GM12801 (cell line): ENCODE data around the gene CMKLR1.

ENCODE experiments used
- CTCF ChIP-seq: IDR thresholded peaks from one replicate; pipeline ENCODE4 v1.5.1; 2011; ENCODE audit warnings: control low read depth; ENCODE audit not compliant: insufficient read length; ENCODE audit errors: extremely low read depth

The CMKLR1 gene

GRCh38 chr12:108289350-108290161, 49.6 kb downstream of the CMKLR1 start:
- TF ChIP-seq CTCF: no peak

- no peak for TF ChIP-seq CTCF
Observed at GRCh38 chr12:108287227-108287626, 51.9 kb downstream of the CMKLR1 start.

- no peak for TF ChIP-seq CTCF
Observed at GRCh38 chr12:108285016-108285415, 54.1 kb downstream of the CMKLR1 start.

GRCh38 chr12:108284163-108284562, 54.9 kb downstream of the CMKLR1 start:
- no peak for TF ChIP-seq CTCF

- TF ChIP-seq CTCF: no peak
Observed at GRCh38 chr12:108282676-108283075, 56.4 kb downstream of the CMKLR1 start.

GRCh38 chr12:108282160-108282559, 57.0 kb downstream of the CMKLR1 start:
- TF ChIP-seq CTCF: no peak

- no peak for TF ChIP-seq CTCF
Observed at GRCh38 chr12:108277613-108278012, 61.5 kb downstream of the CMKLR1 start.
